ENCODE measurements around the gene KIF9.

DNA sequence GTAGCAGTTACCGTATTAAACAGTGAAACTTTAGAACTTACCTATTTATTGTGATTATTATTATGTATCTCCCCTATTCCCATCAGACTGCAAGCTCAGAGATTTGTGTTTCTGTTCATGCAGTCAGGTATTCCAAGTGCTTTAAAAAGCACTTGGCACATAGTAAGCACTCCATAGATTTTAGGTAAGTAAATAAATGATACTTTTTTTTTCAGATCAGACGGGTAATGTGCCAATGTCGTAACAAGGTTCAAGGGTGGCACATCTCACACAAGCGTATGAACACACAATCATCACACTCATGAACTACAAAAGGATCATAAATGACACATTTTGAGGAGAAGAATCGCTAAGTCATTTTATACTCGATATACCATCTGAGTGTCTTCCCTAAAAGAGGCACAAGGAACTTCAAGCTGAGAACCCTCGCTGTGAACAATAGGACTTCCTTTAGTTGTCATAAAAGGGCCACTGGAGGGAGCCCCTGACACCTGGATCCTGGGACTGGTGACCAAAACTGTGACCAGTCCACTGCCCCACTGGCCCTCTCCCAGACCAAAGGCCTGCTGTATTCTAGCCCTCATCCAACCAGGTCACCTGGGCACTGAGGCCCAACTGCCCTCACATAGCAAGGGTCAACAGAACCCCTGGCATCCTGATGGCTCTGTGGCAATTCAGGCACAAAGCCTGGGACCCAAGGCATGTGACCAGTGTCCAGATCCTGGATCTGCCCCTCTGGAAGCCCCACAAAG, 32.1 kb downstream of the KIF9 start:
- TF ChIP-seq, protein P1, sequence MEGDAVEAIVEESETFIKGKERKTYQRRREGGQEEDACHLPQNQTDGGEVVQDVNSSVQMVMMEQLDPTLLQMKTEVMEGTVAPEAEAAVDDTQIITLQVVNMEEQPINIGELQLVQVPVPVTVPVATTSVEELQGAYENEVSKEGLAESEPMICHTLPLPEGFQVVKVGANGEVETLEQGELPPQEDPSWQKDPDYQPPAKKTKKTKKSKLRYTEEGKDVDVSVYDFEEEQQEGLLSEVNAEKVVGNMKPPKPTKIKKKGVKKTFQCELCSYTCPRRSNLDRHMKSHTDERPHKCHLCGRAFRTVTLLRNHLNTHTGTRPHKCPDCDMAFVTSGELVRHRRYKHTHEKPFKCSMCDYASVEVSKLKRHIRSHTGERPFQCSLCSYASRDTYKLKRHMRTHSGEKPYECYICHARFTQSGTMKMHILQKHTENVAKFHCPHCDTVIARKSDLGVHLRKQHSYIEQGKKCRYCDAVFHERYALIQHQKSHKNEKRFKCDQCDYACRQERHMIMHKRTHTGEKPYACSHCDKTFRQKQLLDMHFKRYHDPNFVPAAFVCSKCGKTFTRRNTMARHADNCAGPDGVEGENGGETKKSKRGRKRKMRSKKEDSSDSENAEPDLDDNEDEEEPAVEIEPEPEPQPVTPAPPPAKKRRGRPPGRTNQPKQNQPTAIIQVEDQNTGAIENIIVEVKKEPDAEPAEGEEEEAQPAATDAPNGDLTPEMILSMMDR (IDR thresholded peaks at IDR 0.05) = no peak
- TF ChIP-seq POLR2A (IDR thresholded peaks at IDR 0.05) (no peak), POLR2AphosphoS5 (IDR thresholded peaks at IDR 0.05; ENCODE audit: insufficient read depth in 1 of 2, low read depth in 1 of 2) (no peak)

Measured in vagina (tissue), 2 donors.